Neutrophil (primary cell): ENCODE results near the gene KLHL29.

ENCODE experiments used
- H3K27ac ChIP-seq: fragments of 200-600 bp; sonication (generic); 2 replicates; pipeline ENCODE4 v1.5.1; 2016; ENCODE audit warnings: mild to moderate bottlenecking, moderate library complexity
- H3K27me3 ChIP-seq: fragments of 200-600 bp; sonication (generic); 2 replicates; pipeline ENCODE4 v1.6.0; 2016; ENCODE audit warnings: mild to moderate bottlenecking
- H3K36me3 ChIP-seq: fragments of 200-600 bp; sonication (generic); 2 replicates; pipeline ENCODE4 v1.5.1; 2017
- H3K4me1 ChIP-seq, 2 experiments: fragments of 200-600 bp in 1 of 2; sonication (generic) in 1 of 2; 1 replicate in 1 of 2; 2 replicates in 1 of 2; pipeline versions ENCODE4 v1.5.1 to v1.6.1; 2013 to 2016; ENCODE audit warnings: low read depth in 1 of 2, low read length in 1 of 2, mild to moderate bottlenecking in 1 of 2, moderate library complexity in 1 of 2; ENCODE audit not compliant: control insufficient read depth in 1 of 2, insufficient read depth in 1 of 2
- H3K4me3 ChIP-seq, 2 experiments: fragments of 200-600 bp in 1 of 2; sonication (generic) in 1 of 2; 1 replicate in 1 of 2; 2 replicates in 1 of 2; pipeline ENCODE4 v1.5.1; 2013 to 2016; ENCODE audit warnings: low read depth in 1 of 2, low read length in 1 of 2, mild to moderate bottlenecking in 1 of 2, moderate library complexity in 1 of 2
- H3K9me3 ChIP-seq: fragments of 200-600 bp; sonication (generic); 2 replicates; pipeline ENCODE4 v1.5.1; 2016
- TF ChIP-seq, protein P1 (sequence below): fragments of 200-600 bp; sonication (generic); IDR thresholded peaks from 2 replicates; pipeline ENCODE4 v1.5.1; 2016; ENCODE audit warnings: antibody characterized with exemption

KLHL29 gene

DNA sequence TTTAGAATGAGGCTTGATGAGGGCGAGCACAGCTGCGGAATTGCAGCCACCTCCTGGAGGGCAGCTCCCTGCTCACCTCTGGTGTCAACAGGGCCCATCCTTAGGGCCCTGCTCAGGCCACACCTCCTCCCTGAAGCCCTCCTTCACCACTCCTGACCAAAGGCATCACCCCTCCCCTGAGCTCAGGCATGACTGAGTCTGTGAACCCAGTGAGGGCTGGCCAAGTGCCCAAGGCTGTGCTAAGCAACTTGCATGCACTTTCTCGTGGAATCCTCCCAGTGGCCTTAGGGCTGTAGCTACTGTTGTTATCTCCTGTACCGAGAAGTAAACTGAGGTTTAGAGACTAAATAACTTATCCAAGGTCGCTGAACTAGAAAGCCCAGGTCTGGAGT, 101.7 kb downstream of the KLHL29 start:
- no peaks in the 10 kb centered on the region for H3K4me1 ChIP-seq
- TF ChIP-seq, protein P1, sequence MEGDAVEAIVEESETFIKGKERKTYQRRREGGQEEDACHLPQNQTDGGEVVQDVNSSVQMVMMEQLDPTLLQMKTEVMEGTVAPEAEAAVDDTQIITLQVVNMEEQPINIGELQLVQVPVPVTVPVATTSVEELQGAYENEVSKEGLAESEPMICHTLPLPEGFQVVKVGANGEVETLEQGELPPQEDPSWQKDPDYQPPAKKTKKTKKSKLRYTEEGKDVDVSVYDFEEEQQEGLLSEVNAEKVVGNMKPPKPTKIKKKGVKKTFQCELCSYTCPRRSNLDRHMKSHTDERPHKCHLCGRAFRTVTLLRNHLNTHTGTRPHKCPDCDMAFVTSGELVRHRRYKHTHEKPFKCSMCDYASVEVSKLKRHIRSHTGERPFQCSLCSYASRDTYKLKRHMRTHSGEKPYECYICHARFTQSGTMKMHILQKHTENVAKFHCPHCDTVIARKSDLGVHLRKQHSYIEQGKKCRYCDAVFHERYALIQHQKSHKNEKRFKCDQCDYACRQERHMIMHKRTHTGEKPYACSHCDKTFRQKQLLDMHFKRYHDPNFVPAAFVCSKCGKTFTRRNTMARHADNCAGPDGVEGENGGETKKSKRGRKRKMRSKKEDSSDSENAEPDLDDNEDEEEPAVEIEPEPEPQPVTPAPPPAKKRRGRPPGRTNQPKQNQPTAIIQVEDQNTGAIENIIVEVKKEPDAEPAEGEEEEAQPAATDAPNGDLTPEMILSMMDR = no peak

GRCh38 chr2:23487735-23488492, 102.9 kb downstream of the KLHL29 start:
- no peak overlapping the region for H3K4me3 ChIP-seq
- TF ChIP-seq, protein P1 = no peak
- H3K9me3 ChIP-seq = no peaks in the 10 kb centered on the region
- no peak overlapping the region for H3K27ac ChIP-seq
- peaks cover 0 to under 1% of the 10 kb centered on the region in 2 experiments for H3K4me1 ChIP-seq
- H3K36me3 ChIP-seq = no peaks in the 10 kb centered on the region
- H3K27me3 ChIP-seq = peaks cover 93% of the 10 kb centered on the region

More for the DNA sequence above, 101.7 kb downstream of the KLHL29 start:
- Histone ChIP-seq H3K36me3 (no peaks in the 10 kb centered on the region), H3K27me3 (peaks cover 87% of the 10 kb centered on the region), H3K4me3 (no peak overlapping the region), H3K9me3 (no peaks in the 10 kb centered on the region), H3K27ac (no peak overlapping the region)

- Histone ChIP-seq H3K4me3 (no peak overlapping the region), H3K27ac (no peak overlapping the region), H3K9me3 (no peaks in the 10 kb centered on the region), H3K36me3 (no peaks in the 10 kb centered on the region), H3K4me1 (peaks cover 0 to 3% of the 10 kb centered on the region in 2 experiments), H3K27me3 (peaks cover 95% of the 10 kb centered on the region)
- TF ChIP-seq, protein P1 = no peak
These were observed 103.6 kb downstream of the KLHL29 start for GRCh38 chr2:23488584-23488983.

GRCh38 chr2:23489471-23490322, 104.7 kb downstream of the KLHL29 start:
- peaks cover 0 to 3% of the 10 kb centered on the region in 2 experiments for H3K4me1 ChIP-seq
- peaks cover 95% of the 10 kb centered on the region for H3K27me3 ChIP-seq

GRCh38 chr2:23491591-23492336, 106.8 kb downstream of the KLHL29 start:
- TF ChIP-seq, protein P1 = no peak
- no peaks in the 10 kb centered on the region for H3K36me3 ChIP-seq
- H3K4me1 ChIP-seq = peaks cover 7% of the 10 kb centered on the region in 2 experiments
- H3K9me3 ChIP-seq = no peaks in the 10 kb centered on the region
- no peak overlapping the region for H3K4me3 ChIP-seq
- peaks cover 96% of the 10 kb centered on the region for H3K27me3 ChIP-seq
- no peak overlapping the region for H3K27ac ChIP-seq

More at GRCh38 chr2:23489471-23490322, 104.7 kb downstream of the KLHL29 start:
- Histone ChIP-seq H3K4me3 (no peak overlapping the region), H3K27ac (no peak overlapping the region), H3K9me3 (no peaks in the 10 kb centered on the region), H3K36me3 (no peaks in the 10 kb centered on the region)
- TF ChIP-seq, protein P1 = no peak
